ENCODE results near the gene WRAP73.
A peak's percentile ranks its signal among the peaks of the same experiment; 100 is the strongest.

WRAP73 gene

DNA sequence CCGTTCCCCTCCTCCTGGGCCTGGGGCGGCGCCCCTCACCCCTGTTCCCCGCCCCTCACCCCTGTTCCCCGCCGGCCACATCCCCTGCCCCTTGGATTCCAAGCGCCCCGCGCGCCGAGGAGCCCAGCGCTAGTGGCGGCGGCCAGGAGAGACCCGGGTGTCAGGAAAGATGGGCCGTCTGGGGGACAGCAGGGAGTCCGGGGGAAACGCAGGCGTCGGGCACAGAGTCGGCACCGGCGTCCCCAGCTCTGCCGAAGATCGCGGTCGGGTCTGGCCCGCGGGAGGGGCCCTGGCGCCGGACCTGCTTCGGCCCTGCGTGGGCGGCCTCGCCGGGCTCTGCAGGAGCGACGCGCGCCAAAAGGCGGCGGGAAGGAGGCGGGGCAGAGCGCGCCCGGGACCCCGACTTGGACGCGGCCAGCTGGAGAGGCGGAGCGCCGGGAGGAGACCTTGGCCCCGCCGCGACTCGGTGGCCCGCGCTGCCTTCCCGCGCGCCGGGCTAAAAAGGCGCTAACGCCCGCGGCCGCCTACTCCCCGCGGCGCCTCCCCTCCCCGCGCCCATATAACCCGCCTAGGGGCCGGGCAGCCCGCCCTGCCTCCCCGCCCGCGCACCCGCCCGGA is 2.1 kb upstream of the WRAP73 start, which contains the start of gene TP73:
TSS of gene TP73 (plus strand) at position 587 of the 618 bp plus-strand sequence. CDS start 29,850 bp downstream, outside the sequence.
- peak within 1 kb of the TSS; percentile 57; the same call in 1 of the 2 replicates for H3K4me3 ChIP-seq (ENCODE audit: low read length)
- peaks cover 8% of the 10 kb centered on the region; the same call in 1 of the 2 replicates for H3K36me3 ChIP-seq (ENCODE audit: insufficient read depth, low read depth, low read length)
- H3K9me3 ChIP-seq (ENCODE audit: insufficient read depth, low read depth, low read length), result no peaks in the 10 kb centered on the region
- H3K9ac ChIP-seq (ENCODE audit: low read depth, low read length), result no peak within 1 kb of the TSS
- peaks cover 75% of the 10 kb centered on the region for H3K27me3 ChIP-seq (ENCODE audit: insufficient read depth, low read length)
- H3K4me1 ChIP-seq (ENCODE audit: insufficient read depth, low read length), result no peaks in the 10 kb centered on the region
- no peak within 1 kb of the TSS for H3K27ac ChIP-seq (ENCODE audit: low read length)

DNA sequence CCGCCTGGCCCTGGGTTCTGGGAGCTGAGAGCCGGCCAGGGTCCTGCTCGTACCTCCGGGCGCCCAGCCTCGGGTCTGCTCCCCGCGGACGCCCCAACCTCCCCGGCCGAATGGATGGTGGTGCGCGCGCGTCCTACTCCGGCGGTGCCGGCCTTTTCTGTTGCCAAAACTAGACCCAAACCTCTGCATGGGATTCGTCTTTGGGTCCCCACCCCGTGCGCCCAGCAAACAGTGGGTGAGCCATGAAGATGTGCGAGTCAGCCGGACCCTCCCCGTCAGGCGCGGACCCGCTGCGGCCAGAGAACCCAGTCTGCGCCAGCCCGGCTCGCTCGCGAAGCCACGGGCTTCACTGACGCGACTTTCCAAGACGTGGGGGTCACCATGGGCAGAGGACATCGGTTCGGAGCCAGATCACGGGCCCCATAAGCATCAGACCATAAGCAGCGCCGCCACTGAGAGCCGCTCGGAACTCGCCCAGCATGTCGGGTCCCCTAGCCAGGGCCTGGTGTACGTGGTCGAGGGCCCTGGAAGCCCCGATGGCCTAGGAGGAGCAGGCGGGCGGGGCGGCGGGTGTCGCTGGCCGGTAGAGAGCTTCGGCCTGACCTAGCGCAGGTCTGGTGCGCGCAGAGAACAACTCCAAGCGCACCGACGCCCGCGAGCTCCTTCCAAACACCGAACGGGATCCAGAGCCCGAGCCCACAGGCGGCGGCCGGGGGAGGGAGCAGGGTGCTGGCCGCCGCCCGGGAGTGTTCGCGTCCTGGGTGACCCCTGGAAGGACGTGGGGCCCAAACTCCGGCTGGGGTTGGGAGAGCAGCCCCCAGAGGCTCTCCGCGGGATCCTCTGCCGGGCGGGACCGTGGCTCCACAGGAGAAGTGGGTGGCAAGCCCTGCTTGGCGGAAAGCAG is 1.4 kb upstream of the WRAP73 start:
- H3K36me3 ChIP-seq (ENCODE audit: insufficient read depth, low read depth, low read length), result peaks cover 16% of the 10 kb centered on the region; the same call in 1 of the 2 replicates
- peak overlapping the region; percentile 57 for H3K4me3 ChIP-seq (ENCODE audit: low read length)
- H3K27ac ChIP-seq (ENCODE audit: low read length), result no peak overlapping the region
- H3K9ac ChIP-seq (ENCODE audit: low read depth, low read length), result no peak overlapping the region
- H3K27me3 ChIP-seq (ENCODE audit: insufficient read depth, low read length), result peaks cover 67% of the 10 kb centered on the region
- H3K4me1 ChIP-seq (ENCODE audit: insufficient read depth, low read length), result no peaks in the 10 kb centered on the region
- H3K9me3 ChIP-seq (ENCODE audit: insufficient read depth, low read depth, low read length), result no peaks in the 10 kb centered on the region

DNA sequence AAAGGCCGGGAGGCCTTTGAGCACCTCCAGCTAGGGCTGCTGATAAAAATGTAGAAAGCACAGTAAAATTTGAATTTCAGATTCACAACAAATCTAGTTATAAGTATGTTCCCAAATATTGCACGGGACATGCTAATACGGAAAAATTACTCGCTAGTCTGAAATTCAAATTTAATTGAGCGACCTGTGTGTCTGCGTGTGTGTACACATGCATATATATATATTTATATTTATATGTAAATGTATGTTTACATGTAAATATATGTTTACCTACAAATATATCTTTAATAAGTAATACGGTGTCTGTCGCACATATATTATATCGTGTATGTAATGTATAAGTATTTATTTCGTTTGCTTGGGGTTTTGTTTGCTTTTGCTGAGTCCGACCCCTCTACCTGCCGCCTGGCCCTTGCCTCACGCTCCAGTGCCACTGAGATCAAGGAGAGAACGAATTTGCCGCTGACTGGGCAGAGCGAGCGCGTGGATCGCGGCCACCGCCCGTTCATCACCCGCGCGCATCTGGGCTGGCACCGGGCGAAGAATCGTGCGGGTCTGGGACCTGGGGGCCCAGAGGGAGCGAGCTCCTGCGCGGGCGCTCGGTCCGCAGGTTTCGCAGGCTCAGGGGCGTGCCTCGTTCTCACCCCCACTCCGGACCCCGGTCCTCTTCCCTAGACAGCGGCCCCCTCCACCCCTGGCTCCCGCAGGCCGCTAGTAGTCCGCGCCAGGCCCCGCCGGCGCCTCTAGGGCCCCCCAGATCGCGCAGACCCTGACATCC is 534 bp upstream of the WRAP73 start:
- no peak overlapping the region for H3K9ac ChIP-seq (ENCODE audit: low read depth, low read length)
- peaks cover 19% of the 10 kb centered on the region; the same call in 1 of the 2 replicates for H3K36me3 ChIP-seq (ENCODE audit: insufficient read depth, low read depth, low read length)
- H3K27ac ChIP-seq (ENCODE audit: low read length), result no peak overlapping the region
- H3K4me3 ChIP-seq (ENCODE audit: low read length), result peak overlapping the region; percentile 85; the same call in 1 of the 2 replicates
- no peaks in the 10 kb centered on the region for H3K4me1 ChIP-seq (ENCODE audit: insufficient read depth, low read length)
- peaks cover 59% of the 10 kb centered on the region for H3K27me3 ChIP-seq (ENCODE audit: insufficient read depth, low read length)
- H3K9me3 ChIP-seq (ENCODE audit: insufficient read depth, low read depth, low read length), result no peaks in the 10 kb centered on the region

DNA sequence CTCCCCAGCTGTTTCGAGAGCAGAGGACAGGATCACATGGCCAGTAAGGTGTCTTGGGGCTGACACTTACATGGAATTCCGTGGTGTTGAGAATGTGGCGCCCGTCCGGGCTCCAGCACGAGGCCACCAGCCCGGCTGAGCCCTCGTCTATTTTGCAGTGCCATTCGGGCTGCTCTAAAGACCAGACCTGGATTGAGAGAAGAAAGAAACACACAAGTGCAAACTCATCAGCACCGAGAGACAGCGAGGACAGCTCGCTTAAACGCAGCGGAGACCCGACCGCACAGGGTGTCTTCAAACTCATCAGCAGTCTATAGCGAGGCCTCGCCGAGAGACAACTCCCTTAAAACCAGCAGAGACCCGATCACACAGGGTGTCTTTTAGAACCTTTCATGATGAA is 3.3 kb downstream of the WRAP73 start:
- Histone ChIP-seq H3K9ac (ENCODE audit: low read depth, low read length) (no peak overlapping the region), H3K9me3 (ENCODE audit: insufficient read depth, low read depth, low read length) (no peaks in the 10 kb centered on the region), H3K36me3 (ENCODE audit: insufficient read depth, low read depth, low read length) (peaks cover 25% of the 10 kb centered on the region), H3K4me1 (ENCODE audit: insufficient read depth, low read length) (no peaks in the 10 kb centered on the region), H3K27me3 (ENCODE audit: insufficient read depth, low read length) (peaks cover 20% of the 10 kb centered on the region), H3K4me3 (ENCODE audit: low read length) (no peak overlapping the region), H3K27ac (ENCODE audit: low read length) (no peak overlapping the region)

DNA sequence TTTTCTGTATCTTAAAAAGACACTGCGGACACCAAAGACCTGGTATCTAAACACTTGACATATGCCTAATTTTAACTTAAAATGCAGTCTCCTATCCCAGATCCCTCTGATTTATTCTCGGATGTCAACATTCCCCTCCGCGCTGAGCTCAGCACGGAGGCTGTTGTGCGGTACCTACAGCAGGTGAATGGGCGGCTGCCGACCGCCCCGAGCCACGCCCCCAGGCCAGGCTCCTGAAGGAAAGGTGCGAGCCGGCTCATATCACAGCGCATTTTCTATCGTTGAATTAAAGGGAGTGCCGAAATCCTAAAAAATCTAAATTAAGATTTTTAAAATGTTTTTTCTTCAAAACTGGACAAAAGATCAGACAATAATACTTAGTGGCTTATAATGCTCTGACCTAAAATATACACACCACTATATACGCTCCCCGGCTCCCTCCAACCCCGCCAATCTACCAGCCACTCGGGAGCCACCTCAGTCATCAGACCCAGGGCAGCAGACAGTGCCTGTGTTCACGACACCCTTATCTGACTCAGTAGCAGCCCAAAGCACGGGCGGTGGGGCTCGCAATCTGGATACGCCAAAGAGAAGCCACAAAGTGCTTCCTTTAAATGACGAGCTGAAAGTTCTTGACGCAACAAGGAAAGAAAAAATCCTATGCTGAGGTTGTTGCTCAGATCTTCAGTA is 4.1 kb downstream of the WRAP73 start:
- Histone ChIP-seq H3K9me3 (ENCODE audit: insufficient read depth, low read depth, low read length) (no peaks in the 10 kb centered on the region), H3K4me3 (ENCODE audit: low read length) (no peak overlapping the region), H3K27me3 (ENCODE audit: insufficient read depth, low read length) (peaks cover 13% of the 10 kb centered on the region), H3K9ac (ENCODE audit: low read depth, low read length) (no peak overlapping the region), H3K36me3 (ENCODE audit: insufficient read depth, low read depth, low read length) (peaks cover 25% of the 10 kb centered on the region), H3K4me1 (ENCODE audit: insufficient read depth, low read length) (no peaks in the 10 kb centered on the region), H3K27ac (ENCODE audit: low read length) (no peak overlapping the region)

DNA sequence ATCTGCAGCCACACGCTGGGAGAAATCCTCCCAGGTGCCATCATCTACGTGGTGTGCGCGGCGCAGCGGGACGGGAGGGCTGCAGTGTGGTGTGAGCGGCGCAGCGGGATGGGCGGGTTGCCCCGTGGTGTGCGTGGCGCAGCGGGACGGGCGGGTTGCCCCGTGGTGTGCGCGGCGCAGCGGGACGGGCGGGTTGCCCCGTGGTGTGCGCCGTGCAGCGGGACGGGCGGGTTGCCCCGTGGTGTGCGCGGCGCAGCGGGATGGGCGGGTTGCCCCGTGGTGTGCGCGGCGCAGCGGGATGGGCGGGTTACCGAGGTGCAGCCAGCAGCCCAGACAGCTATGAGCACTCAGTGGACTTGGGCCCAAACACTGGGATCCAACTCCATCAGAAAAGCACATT is 4.7 kb downstream of the WRAP73 start:
- H3K9me3 ChIP-seq (ENCODE audit: insufficient read depth, low read depth, low read length), result no peaks in the 10 kb centered on the region
- H3K9ac ChIP-seq (ENCODE audit: low read depth, low read length), result no peak overlapping the region
- H3K4me1 ChIP-seq (ENCODE audit: insufficient read depth, low read length), result no peaks in the 10 kb centered on the region
- H3K36me3 ChIP-seq (ENCODE audit: insufficient read depth, low read depth, low read length), result peaks cover 25% of the 10 kb centered on the region
- peaks cover 7% of the 10 kb centered on the region for H3K27me3 ChIP-seq (ENCODE audit: insufficient read depth, low read length)
- no peak overlapping the region for H3K27ac ChIP-seq (ENCODE audit: low read length)
- H3K4me3 ChIP-seq (ENCODE audit: low read length), result no peak overlapping the region

DNA sequence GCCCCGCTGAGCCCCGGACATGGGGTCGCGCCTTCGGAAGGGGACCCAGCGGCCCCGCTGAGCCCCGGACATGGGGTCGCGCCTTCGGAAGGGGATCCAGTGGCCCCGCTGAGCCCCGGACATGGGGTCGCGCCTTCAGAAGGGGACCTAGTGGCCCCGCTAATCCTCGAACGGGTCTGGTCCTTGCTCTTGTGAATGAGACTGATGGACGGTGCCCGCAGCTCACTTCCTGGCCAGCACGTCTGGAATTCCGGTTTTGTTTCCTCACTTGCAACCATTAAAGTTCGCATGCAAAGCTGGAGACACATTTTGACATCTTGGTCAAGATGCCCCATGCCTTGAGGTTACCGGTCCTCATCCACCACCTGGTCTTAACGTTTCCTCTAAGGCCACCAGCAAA is 5.6 kb downstream of the WRAP73 start:
- Histone ChIP-seq H3K4me1 (ENCODE audit: insufficient read depth, low read length) (no peaks in the 10 kb centered on the region), H3K9ac (ENCODE audit: low read depth, low read length) (no peak overlapping the region), H3K4me3 (ENCODE audit: low read length) (no peak overlapping the region), H3K27me3 (ENCODE audit: insufficient read depth, low read length) (peaks cover 3% of the 10 kb centered on the region; the same call in 1 of the 2 replicates), H3K9me3 (ENCODE audit: insufficient read depth, low read depth, low read length) (no peaks in the 10 kb centered on the region), H3K27ac (ENCODE audit: low read length) (no peak overlapping the region), H3K36me3 (ENCODE audit: insufficient read depth, low read depth, low read length) (peaks cover 25% of the 10 kb centered on the region)

DNA sequence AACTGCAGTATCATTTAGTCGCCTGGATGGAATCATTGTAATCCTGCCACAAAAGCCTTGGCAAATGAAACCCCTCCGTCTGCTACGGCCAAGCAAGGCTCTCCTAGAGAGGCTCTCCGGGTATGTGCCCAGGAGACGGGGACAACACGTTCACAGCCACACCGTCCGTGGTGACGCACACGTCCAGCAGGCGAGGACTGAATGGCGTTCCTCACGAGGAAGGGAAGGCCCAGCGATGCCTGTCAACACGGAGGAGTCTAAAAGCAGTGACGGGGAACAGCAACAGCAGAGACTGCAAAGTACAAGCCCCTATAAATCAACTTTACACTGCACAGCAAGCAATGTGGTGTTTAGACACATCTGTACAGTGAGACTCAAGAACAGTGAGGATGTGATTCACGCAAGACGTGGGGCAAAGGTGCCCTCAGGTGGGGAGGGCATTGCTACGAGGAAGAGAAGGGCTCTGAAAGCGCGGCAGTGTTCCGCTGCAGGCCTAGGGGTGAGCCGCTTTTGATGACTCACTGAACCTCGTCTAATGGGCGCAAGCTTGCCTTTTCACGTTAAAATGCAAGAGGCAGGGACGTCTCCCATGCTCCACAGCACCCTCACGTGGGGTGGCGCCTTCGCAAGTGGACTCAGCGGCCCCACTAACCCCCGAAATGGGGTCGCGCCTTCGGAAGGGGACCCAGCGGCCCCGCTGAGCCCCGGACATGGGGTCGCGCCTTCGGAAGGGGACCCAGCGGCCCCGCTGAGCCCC is 6.8 kb downstream of the WRAP73 start:
- Histone ChIP-seq H3K36me3 (ENCODE audit: insufficient read depth, low read depth, low read length) (peaks cover 34% of the 10 kb centered on the region), H3K9me3 (ENCODE audit: insufficient read depth, low read depth, low read length) (no peaks in the 10 kb centered on the region), H3K27ac (ENCODE audit: low read length) (no peak overlapping the region), H3K9ac (ENCODE audit: low read depth, low read length) (no peak overlapping the region), H3K27me3 (ENCODE audit: insufficient read depth, low read length) (no peaks in the 10 kb centered on the region), H3K4me3 (ENCODE audit: low read length) (no peak overlapping the region), H3K4me1 (ENCODE audit: insufficient read depth, low read length) (no peaks in the 10 kb centered on the region)

DNA sequence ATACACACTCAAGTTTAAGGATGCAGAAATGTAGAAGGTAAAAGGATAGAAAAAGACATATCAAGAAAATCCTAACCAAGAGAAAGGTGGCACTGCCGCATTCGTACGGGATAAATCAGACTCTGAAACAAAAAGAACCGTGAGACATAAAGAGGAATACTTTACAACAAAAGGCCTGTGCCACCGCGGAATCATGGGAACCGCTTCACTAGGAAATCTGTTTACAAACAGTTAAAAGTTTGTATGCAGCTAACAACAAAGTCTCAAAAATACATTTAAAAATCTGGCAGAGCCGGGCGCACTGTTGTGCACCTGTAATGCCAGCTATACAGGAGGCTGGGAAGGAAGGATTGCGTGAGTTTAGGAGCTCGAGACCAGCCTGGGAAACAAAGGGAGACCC is 8.1 kb downstream of the WRAP73 start:
- H3K9me3 ChIP-seq (ENCODE audit: insufficient read depth, low read depth, low read length), result no peaks in the 10 kb centered on the region
- H3K36me3 ChIP-seq (ENCODE audit: insufficient read depth, low read depth, low read length), result peaks cover 35% of the 10 kb centered on the region
- no peaks in the 10 kb centered on the region for H3K27me3 ChIP-seq (ENCODE audit: insufficient read depth, low read length)
- H3K4me3 ChIP-seq (ENCODE audit: low read length), result no peak overlapping the region
- no peak overlapping the region for H3K27ac ChIP-seq (ENCODE audit: low read length)
- no peaks in the 10 kb centered on the region for H3K4me1 ChIP-seq (ENCODE audit: insufficient read depth, low read length)
- H3K9ac ChIP-seq (ENCODE audit: low read depth, low read length), result no peak overlapping the region

DNA sequence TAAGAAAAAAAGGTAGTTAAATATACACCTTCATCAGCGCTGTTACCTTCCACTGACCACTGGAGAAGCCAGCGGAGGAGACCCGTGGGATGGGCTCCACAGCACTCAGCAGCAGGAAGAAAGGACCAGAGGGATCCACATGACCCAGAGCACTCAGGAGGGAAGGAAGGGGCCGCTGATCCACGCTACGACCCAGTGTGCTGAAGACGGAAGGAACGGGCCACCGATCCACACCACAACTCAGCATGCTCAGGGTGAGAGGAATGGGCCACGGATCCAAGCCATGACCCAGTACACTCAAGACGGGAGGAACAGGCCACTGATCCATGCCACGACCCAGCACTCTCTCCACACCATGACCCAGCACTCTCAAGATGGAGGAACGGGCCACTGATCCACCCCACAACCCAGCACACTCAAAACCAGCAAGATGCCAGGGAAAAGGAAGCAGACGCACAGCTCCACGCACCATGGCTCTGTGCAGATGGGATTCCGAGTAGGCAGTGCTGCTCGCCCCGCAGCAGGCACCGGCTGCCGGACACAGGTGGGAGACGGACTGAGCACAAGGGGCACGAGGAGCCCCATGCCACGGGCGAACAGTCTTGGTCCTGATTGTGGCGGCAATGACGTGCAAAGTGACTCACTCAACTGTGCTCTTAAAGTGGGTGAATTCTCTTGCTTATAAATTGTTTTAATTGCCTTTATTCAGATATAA is 8.7 kb downstream of the WRAP73 start:
- Histone ChIP-seq H3K27me3 (ENCODE audit: insufficient read depth, low read length) (no peaks in the 10 kb centered on the region), H3K9me3 (ENCODE audit: insufficient read depth, low read depth, low read length) (no peaks in the 10 kb centered on the region), H3K4me1 (ENCODE audit: insufficient read depth, low read length) (no peaks in the 10 kb centered on the region), H3K36me3 (ENCODE audit: insufficient read depth, low read depth, low read length) (peaks cover 35% of the 10 kb centered on the region), H3K9ac (ENCODE audit: low read depth, low read length) (no peak overlapping the region), H3K27ac (ENCODE audit: low read length) (no peak overlapping the region), H3K4me3 (ENCODE audit: low read length) (no peak overlapping the region)
